Liver (tissue), 3 donors: ENCODE results near the gene VN1R4.
"Not testable (repeated sequence)": the region's sequence is repeated elsewhere in the genome, so short reads cannot be mapped to it uniquely, and the experiment has no call there.

Experiments
- EGR1 ChIP-seq, 2 donors: IDR thresholded peaks; 2 replicates each; pipeline ENCODE4 v1.6.1; 2016 to 2018; ENCODE audit warnings: antibody characterized with exemption in 2 of 2, low read depth in 2 of 2
- FOXA1 ChIP-seq: IDR thresholded peaks from 2 replicates; pipeline ENCODE4 v1.6.1; 2016; ENCODE audit warnings: antibody characterized with exemption
- MAX ChIP-seq: IDR thresholded peaks from 2 replicates; pipeline ENCODE4 v1.6.1; 2016; ENCODE audit warnings: antibody characterized with exemption
- RAD21 ChIP-seq, 2 donors: IDR thresholded peaks; 2 replicates each; pipeline ENCODE4 v1.6.1; 2016; ENCODE audit warnings: antibody characterized with exemption in 2 of 2, mild to moderate bottlenecking in 2 of 2
- RXRA ChIP-seq, 2 donors: IDR thresholded peaks; 2 replicates each; pipeline ENCODE4 v1.6.1; 2017 to 2018; ENCODE audit warnings: antibody characterized with exemption in 2 of 2, mild to moderate bottlenecking in 1 of 2
- SP1 ChIP-seq: IDR thresholded peaks from 2 replicates; pipeline ENCODE4 v1.6.1; 2018; ENCODE audit warnings: antibody characterized with exemption, mild to moderate bottlenecking
- TAF1 ChIP-seq: conservative IDR thresholded peaks from 2 replicates; pipeline ENCODE4 v1.6.1; 2016; ENCODE audit warnings: antibody characterized with exemption, mild to moderate bottlenecking
- TF ChIP-seq, protein P1 (sequence below): fragments of 150-350 bp; IDR thresholded peaks from 2 replicates; pipeline ENCODE4 v1.5.1; 2017; ENCODE audit warnings: improper control_type of control experiment, low read depth, low read length; ENCODE audit not compliant: missing input control
- TF ChIP-seq, protein P2 (sequence below): IDR thresholded peaks from 2 replicates; pipeline ENCODE4 v1.6.1; 2016; ENCODE audit warnings: antibody characterized with exemption
- donor health status: healthy.
- donor health status: healthy.

DNA sequence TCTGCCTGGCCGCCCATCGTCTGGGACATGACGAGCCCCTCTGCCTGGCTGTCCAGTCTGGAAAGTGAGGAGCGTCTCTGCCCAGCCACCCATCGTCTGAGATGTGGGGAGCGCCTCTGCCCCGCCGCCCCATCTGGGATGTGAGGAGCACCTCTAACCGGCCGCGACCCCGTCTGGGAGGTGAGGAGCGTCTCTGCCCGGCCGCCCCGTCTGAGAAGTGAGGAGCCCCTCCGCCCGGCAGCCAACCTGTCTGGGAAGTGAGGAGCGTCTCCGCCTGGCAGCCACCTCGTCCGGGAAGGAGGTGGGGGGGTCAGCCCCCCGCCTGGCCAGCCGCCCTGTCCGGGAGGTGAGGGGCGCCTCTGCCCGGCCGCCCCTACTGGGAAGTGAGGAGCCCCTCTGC lies 44.8 kb downstream of the VN1R4 start:
- TF ChIP-seq MAX; RXRA (IDR thresholded peaks at IDR 0.05); RAD21 (IDR thresholded peaks at IDR 0.05); TAF1; SP1; EGR1 (IDR thresholded peaks at IDR 0.05; ENCODE audit: low read depth in 2 of 2); FOXA1: not testable (repeated sequence)
- TF ChIP-seq, protein P1, sequence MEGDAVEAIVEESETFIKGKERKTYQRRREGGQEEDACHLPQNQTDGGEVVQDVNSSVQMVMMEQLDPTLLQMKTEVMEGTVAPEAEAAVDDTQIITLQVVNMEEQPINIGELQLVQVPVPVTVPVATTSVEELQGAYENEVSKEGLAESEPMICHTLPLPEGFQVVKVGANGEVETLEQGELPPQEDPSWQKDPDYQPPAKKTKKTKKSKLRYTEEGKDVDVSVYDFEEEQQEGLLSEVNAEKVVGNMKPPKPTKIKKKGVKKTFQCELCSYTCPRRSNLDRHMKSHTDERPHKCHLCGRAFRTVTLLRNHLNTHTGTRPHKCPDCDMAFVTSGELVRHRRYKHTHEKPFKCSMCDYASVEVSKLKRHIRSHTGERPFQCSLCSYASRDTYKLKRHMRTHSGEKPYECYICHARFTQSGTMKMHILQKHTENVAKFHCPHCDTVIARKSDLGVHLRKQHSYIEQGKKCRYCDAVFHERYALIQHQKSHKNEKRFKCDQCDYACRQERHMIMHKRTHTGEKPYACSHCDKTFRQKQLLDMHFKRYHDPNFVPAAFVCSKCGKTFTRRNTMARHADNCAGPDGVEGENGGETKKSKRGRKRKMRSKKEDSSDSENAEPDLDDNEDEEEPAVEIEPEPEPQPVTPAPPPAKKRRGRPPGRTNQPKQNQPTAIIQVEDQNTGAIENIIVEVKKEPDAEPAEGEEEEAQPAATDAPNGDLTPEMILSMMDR = not testable (repeated sequence)
- TF ChIP-seq, protein P2, sequence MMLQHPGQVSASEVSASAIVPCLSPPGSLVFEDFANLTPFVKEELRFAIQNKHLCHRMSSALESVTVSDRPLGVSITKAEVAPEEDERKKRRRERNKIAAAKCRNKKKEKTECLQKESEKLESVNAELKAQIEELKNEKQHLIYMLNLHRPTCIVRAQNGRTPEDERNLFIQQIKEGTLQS = not testable (repeated sequence)
